Measurements from ENCODE around the gene ATP6V1G3.

Gene ATP6V1G3

GRCh38 chr1:198520524-198521254 lies 19.8 kb downstream of the ATP6V1G3 start:
- Histone ChIP-seq H3K27me3 (ENCODE audit: control insufficient read depth, insufficient read depth, low read length) (no peaks in the 10 kb centered on the region), H3K36me3 (ENCODE audit: insufficient read depth, low read length) (no peaks in the 10 kb centered on the region), H3K9ac (ENCODE audit: low read depth, low read length) (no peak overlapping the region), H3K4me3 (ENCODE audit: low read length) (no peak overlapping the region), H3K4me2 (ENCODE audit: low read length) (no peak overlapping the region), H3K4me1 (ENCODE audit: control insufficient read depth, insufficient read depth, low read length) (no peaks in the 10 kb centered on the region), H3K9me3 (replicated peaks; ENCODE audit: low read length) (no peaks in the 10 kb centered on the region)

- H3K4me3 ChIP-seq (ENCODE audit: low read length): no peak overlapping the region
Measured at GRCh38 chr1:198519639-198520501, 20.6 kb downstream of the ATP6V1G3 start.

GRCh38 chr1:198517623-198518199 lies 22.8 kb downstream of the ATP6V1G3 start:
- H3K4me3 ChIP-seq (ENCODE audit: low read length): no peak overlapping the region

More at GRCh38 chr1:198519639-198520501, 20.6 kb downstream of the ATP6V1G3 start:
- Histone ChIP-seq H3K9me3 (replicated peaks; ENCODE audit: low read length) (no peaks in the 10 kb centered on the region), H3K36me3 (ENCODE audit: insufficient read depth, low read length) (no peaks in the 10 kb centered on the region), H3K9ac (ENCODE audit: low read depth, low read length) (no peak overlapping the region), H3K4me1 (ENCODE audit: control insufficient read depth, insufficient read depth, low read length) (no peaks in the 10 kb centered on the region), H3K4me2 (ENCODE audit: low read length) (no peak overlapping the region), H3K27me3 (ENCODE audit: control insufficient read depth, insufficient read depth, low read length) (no peaks in the 10 kb centered on the region)

GRCh38 chr1:198500096-198500495 lies 40.4 kb downstream of the ATP6V1G3 start:
- Histone ChIP-seq H3K4me1 (ENCODE audit: control insufficient read depth, insufficient read depth, low read length) (peaks cover 30% of the 10 kb centered on the region), H3K4me3 (ENCODE audit: low read length) (no peak overlapping the region), H3K36me3 (ENCODE audit: insufficient read depth, low read length) (no peaks in the 10 kb centered on the region)

More at GRCh38 chr1:198517623-198518199, 22.8 kb downstream of the ATP6V1G3 start:
- no peak overlapping the region for H3K9ac ChIP-seq (ENCODE audit: low read depth, low read length)
- H3K36me3 ChIP-seq (ENCODE audit: insufficient read depth, low read length): no peaks in the 10 kb centered on the region
- no peaks in the 10 kb centered on the region for H3K4me1 ChIP-seq (ENCODE audit: control insufficient read depth, insufficient read depth, low read length)
- H3K4me2 ChIP-seq (ENCODE audit: low read length): no peak overlapping the region
- H3K27me3 ChIP-seq (ENCODE audit: control insufficient read depth, insufficient read depth, low read length): no peaks in the 10 kb centered on the region
- H3K9me3 ChIP-seq (replicated peaks; ENCODE audit: low read length): no peaks in the 10 kb centered on the region

GRCh38 chr1:198499588-198499987 lies 40.9 kb downstream of the ATP6V1G3 start:
- Histone ChIP-seq H3K27me3 (ENCODE audit: control insufficient read depth, insufficient read depth, low read length) (no peaks in the 10 kb centered on the region), H3K4me1 (ENCODE audit: control insufficient read depth, insufficient read depth, low read length) (peaks cover 30% of the 10 kb centered on the region), H3K4me2 (ENCODE audit: low read length) (no peak overlapping the region), H3K4me3 (ENCODE audit: low read length) (no peak overlapping the region), H3K9me3 (replicated peaks; ENCODE audit: low read length) (no peaks in the 10 kb centered on the region), H3K9ac (ENCODE audit: low read depth, low read length) (no peak overlapping the region), H3K36me3 (ENCODE audit: insufficient read depth, low read length) (no peaks in the 10 kb centered on the region)

More at GRCh38 chr1:198500096-198500495, 40.4 kb downstream of the ATP6V1G3 start:
- Histone ChIP-seq H3K9me3 (replicated peaks; ENCODE audit: low read length) (no peaks in the 10 kb centered on the region), H3K27me3 (ENCODE audit: control insufficient read depth, insufficient read depth, low read length) (no peaks in the 10 kb centered on the region), H3K4me2 (ENCODE audit: low read length) (no peak overlapping the region), H3K9ac (ENCODE audit: low read depth, low read length) (no peak overlapping the region)

GRCh38 chr1:198498881-198499280 lies 41.6 kb downstream of the ATP6V1G3 start:
- Histone ChIP-seq H3K27me3 (ENCODE audit: control insufficient read depth, insufficient read depth, low read length) (no peaks in the 10 kb centered on the region), H3K4me2 (ENCODE audit: low read length) (no peak overlapping the region), H3K4me3 (ENCODE audit: low read length) (no peak overlapping the region), H3K9ac (ENCODE audit: low read depth, low read length) (no peak overlapping the region), H3K9me3 (replicated peaks; ENCODE audit: low read length) (no peaks in the 10 kb centered on the region), H3K4me1 (ENCODE audit: control insufficient read depth, insufficient read depth, low read length) (peaks cover 36% of the 10 kb centered on the region), H3K36me3 (ENCODE audit: insufficient read depth, low read length) (no peaks in the 10 kb centered on the region)

GRCh38 chr1:198498103-198498385 lies 42.4 kb downstream of the ATP6V1G3 start:
- Histone ChIP-seq H3K9me3 (replicated peaks; ENCODE audit: low read length) (no peaks in the 10 kb centered on the region), H3K4me1 (ENCODE audit: control insufficient read depth, insufficient read depth, low read length) (peaks cover 44% of the 10 kb centered on the region), H3K4me2 (ENCODE audit: low read length) (peak overlapping the region; percentile 22), H3K27me3 (ENCODE audit: control insufficient read depth, insufficient read depth, low read length) (no peaks in the 10 kb centered on the region), H3K9ac (ENCODE audit: low read depth, low read length) (peak overlapping the region; percentile 27), H3K4me3 (ENCODE audit: low read length) (no peak overlapping the region), H3K36me3 (ENCODE audit: insufficient read depth, low read length) (no peaks in the 10 kb centered on the region)

GRCh38 chr1:198497326-198498102 lies 43.0 kb downstream of the ATP6V1G3 start:
- no peaks in the 10 kb centered on the region for H3K36me3 ChIP-seq (ENCODE audit: insufficient read depth, low read length)
- H3K4me2 ChIP-seq (ENCODE audit: low read length): peak overlapping the region; percentile 22
- no peaks in the 10 kb centered on the region for H3K9me3 ChIP-seq (replicated peaks; ENCODE audit: low read length)
- H3K9ac ChIP-seq (ENCODE audit: low read depth, low read length): peak overlapping the region; percentile 27
- H3K4me1 ChIP-seq (ENCODE audit: control insufficient read depth, insufficient read depth, low read length): peaks cover 45% of the 10 kb centered on the region
- H3K27me3 ChIP-seq (ENCODE audit: control insufficient read depth, insufficient read depth, low read length): no peaks in the 10 kb centered on the region
- no peak overlapping the region for H3K4me3 ChIP-seq (ENCODE audit: low read length)

GRCh38 chr1:198496216-198497143 lies 44.0 kb downstream of the ATP6V1G3 start:
- H3K9me3 ChIP-seq (replicated peaks; ENCODE audit: low read length): no peaks in the 10 kb centered on the region
- peak overlapping the region; percentile 48 for H3K4me2 ChIP-seq (ENCODE audit: low read length)
- H3K4me3 ChIP-seq (ENCODE audit: low read length): no peak overlapping the region
- H3K27me3 ChIP-seq (ENCODE audit: control insufficient read depth, insufficient read depth, low read length): no peaks in the 10 kb centered on the region
- H3K9ac ChIP-seq (ENCODE audit: low read depth, low read length): peak overlapping the region; percentile 27
- peaks cover 49% of the 10 kb centered on the region for H3K4me1 ChIP-seq (ENCODE audit: control insufficient read depth, insufficient read depth, low read length)
- no peaks in the 10 kb centered on the region for H3K36me3 ChIP-seq (ENCODE audit: insufficient read depth, low read length)

- H3K4me2 ChIP-seq (ENCODE audit: low read length): no peak overlapping the region
- no peaks in the 10 kb centered on the region for H3K9me3 ChIP-seq (replicated peaks; ENCODE audit: low read length)
- no peaks in the 10 kb centered on the region for H3K27me3 ChIP-seq (ENCODE audit: control insufficient read depth, insufficient read depth, low read length)
- peaks cover 49% of the 10 kb centered on the region for H3K4me1 ChIP-seq (ENCODE audit: control insufficient read depth, insufficient read depth, low read length)
- no peak overlapping the region for H3K4me3 ChIP-seq (ENCODE audit: low read length)
- no peaks in the 10 kb centered on the region for H3K36me3 ChIP-seq (ENCODE audit: insufficient read depth, low read length)
- H3K9ac ChIP-seq (ENCODE audit: low read depth, low read length): no peak overlapping the region
Measured at GRCh38 chr1:198495631-198496030, 44.8 kb downstream of the ATP6V1G3 start.

Measured in skeletal muscle satellite cell (primary cell).